GM12878 (cell line): ENCODE measurements around the gene ZNF48. TPM values are rescaled to one million over a fixed set of nuclear protein-coding genes. Genes with fewer than 3 reads are reported as not detected.
A peak's percentile ranks its signal among the peaks of the same experiment; 100 is the strongest.

Source experiments
- ZNF687 ChIP-seq: fragments of 450-650 bp; IDR thresholded peaks from 2 replicates; pipeline ENCODE4 v1.6.1; 2017; ENCODE audit warnings: mild to moderate bottlenecking, moderate library complexity
- polyA plus RNA-seq, 11 experiments: library from polyadenylated mRNA; depleted of rRNA in 4 of 11; unstranded in 6 of 11; stranded (reverse) in 5 of 11; fragments of >200 nt; fragmentation: Nextera tagmentation in 4 of 11; fragmentation: Illumina TruSeq in 1 of 11; extraction: Ambion mirVana in 4 of 11; extraction: Trizol in 1 of 11; gene quantifications; 1 replicate in 1 of 11; 2 replicates in 10 of 11; pipeline versions ENCODE4 v1.2.1 to v1.2.3, GENCODE V29; 2011 to 2016; ENCODE audit warnings: inconsistent platforms in 2 of 11, missing spikeins in 2 of 11, low read depth in 1 of 11
- small RNA-seq: library from RNA; depleted of rRNA; stranded (forward); fragments of <200 nt; gene quantifications from one replicate; pipeline ENCODE3, GENCODE V24; 2014
- total RNA-seq, 4 experiments: library from RNA; depleted of rRNA in 3 of 4; stranded (reverse); fragments of >200 nt in 3 of 4; fragmentation: Illumina TruSeq in 1 of 4; extraction: Trizol in 1 of 4; gene quantifications; 2 replicates each; pipeline versions ENCODE4 v1.2.1 to v1.2.3, GENCODE V29; 2013 to 2021

The ZNF48 gene
- total and polyA plus RNA-seq, 10 of the 15 experiments (the other 5 are each of a cell fraction or from before 2014, with no cell fraction given): 0.14 to 12.0 (median 4.2) TPM

- no peak for TF ChIP-seq ZNF687
Observed at GRCh38 chr16:30449116-30449435, 53.9 kb downstream of the ZNF48 start (continued).

Small RNA genes lying within 50 kb of the gene (small RNA-seq; reads per million reads assigned to genes)
- 0.70 reads per million, percentile 19 among the genes with 10 or more reads in this experiment for gene RF00406

Other genes with a start within 250 kb of the ZNF48 start
Only the 7 nearest of the 19 such genes appear.
- 25.1 and 27.9 TPM in 2 replicates for gene CD2BP2, start 40.1 kb upstream of the ZNF48 start, total RNA-seq (2014; rRNA removed)
- 26.5 and 29.3 TPM in 2 replicates for gene CD2BP2, start 40.1 kb upstream of the ZNF48 start, total RNA-seq (2014; rRNA removed; fragmentation: Illumina TruSeq; extraction: Trizol)
- 47.9 and 52.8 TPM in 2 replicates for gene CD2BP2, start 40.1 kb upstream of the ZNF48 start, total RNA-seq (2021)
- gene CD2BP2, start 40.1 kb upstream of the ZNF48 start, polyA plus RNA-seq (2011; rRNA removed): 36.7 and 46.6 TPM in 2 replicates
- gene CD2BP2, start 40.1 kb upstream of the ZNF48 start, polyA plus RNA-seq (2014; fragmentation: Illumina TruSeq; extraction: Trizol): 26.8 and 33.3 TPM in 2 replicates
- 1 to 10 TPM; 3.3 to 5.5 TPM for gene CD2BP2, start 40.1 kb upstream of the ZNF48 start, polyA plus RNA-seq (2014; fragmentation: Nextera tagmentation; extraction: Ambion mirVana)
- 34.3 and 35.8 TPM in 2 replicates for gene CD2BP2, start 40.1 kb upstream of the ZNF48 start, polyA plus RNA-seq (2014; rRNA removed)
- 10 to 100 TPM; 44.5 to 46.0 TPM for gene CD2BP2, start 40.1 kb upstream of the ZNF48 start, polyA plus RNA-seq (2016; fragmentation: Nextera tagmentation; extraction: Ambion mirVana)
- 19.5 and 25.5 TPM in 2 replicates for gene TBC1D10B, start 24.9 kb upstream of the ZNF48 start, total RNA-seq (2014; rRNA removed)
- gene TBC1D10B, start 24.9 kb upstream of the ZNF48 start, total RNA-seq (2014; rRNA removed; fragmentation: Illumina TruSeq; extraction: Trizol): 11.5 TPM in 2 replicates
- gene TBC1D10B, start 24.9 kb upstream of the ZNF48 start, total RNA-seq (2021): 44.0 and 51.2 TPM in 2 replicates
- 6.4 and 11.4 TPM in 2 replicates for gene TBC1D10B, start 24.9 kb upstream of the ZNF48 start, polyA plus RNA-seq (2011; rRNA removed)
- gene TBC1D10B, start 24.9 kb upstream of the ZNF48 start, polyA plus RNA-seq (2014; fragmentation: Illumina TruSeq; extraction: Trizol): 15.7 and 19.0 TPM in 2 replicates
- gene TBC1D10B, start 24.9 kb upstream of the ZNF48 start, polyA plus RNA-seq (2014; fragmentation: Nextera tagmentation; extraction: Ambion mirVana): 1 to 10 TPM; 2.2 to 4.4 TPM
- gene TBC1D10B, start 24.9 kb upstream of the ZNF48 start, polyA plus RNA-seq (2014; rRNA removed): 26.2 and 30.7 TPM in 2 replicates
- gene TBC1D10B, start 24.9 kb upstream of the ZNF48 start, polyA plus RNA-seq (2016; fragmentation: Nextera tagmentation; extraction: Ambion mirVana): 10 to 100 TPM in 1 of 2 experiments, 1 to 10 TPM in 1; 6.9 to 11.6 TPM
- gene MYL11, start 20.6 kb upstream of the ZNF48 start, total RNA-seq (2014; rRNA removed): not detected in 2 replicates
- gene MYL11, start 20.6 kb upstream of the ZNF48 start, total RNA-seq (2014; rRNA removed; fragmentation: Illumina TruSeq; extraction: Trizol): not detected in 2 replicates
- gene MYL11, start 20.6 kb upstream of the ZNF48 start, total RNA-seq (2021): not detected in 2 replicates
- 0.61 TPM in 1 of 2 replicates, not detected in the other for gene MYL11, start 20.6 kb upstream of the ZNF48 start, polyA plus RNA-seq (2011; rRNA removed)
- 1.2 TPM in 1 of 2 replicates, not detected in the other for gene MYL11, start 20.6 kb upstream of the ZNF48 start, polyA plus RNA-seq (2014; fragmentation: Illumina TruSeq; extraction: Trizol)
- under 1 TPM in 1 of 2 experiments, not detected in 1; 0.79 TPM for gene MYL11, start 20.6 kb upstream of the ZNF48 start, polyA plus RNA-seq (2014; fragmentation: Nextera tagmentation; extraction: Ambion mirVana)
- 0.19 and 2.5 TPM in 2 replicates for gene MYL11, start 20.6 kb upstream of the ZNF48 start, polyA plus RNA-seq (2014; rRNA removed)
- under 1 TPM in 1 of 2 experiments, not detected in 1; 0.33 TPM for gene MYL11, start 20.6 kb upstream of the ZNF48 start, polyA plus RNA-seq (2016; fragmentation: Nextera tagmentation; extraction: Ambion mirVana)
- 85.4 and 89.7 TPM in 2 replicates for gene SEPTIN1, start 12.9 kb upstream of the ZNF48 start, total RNA-seq (2014; rRNA removed)
- 47.7 and 52.6 TPM in 2 replicates for gene SEPTIN1, start 12.9 kb upstream of the ZNF48 start, total RNA-seq (2014; rRNA removed; fragmentation: Illumina TruSeq; extraction: Trizol)
- gene SEPTIN1, start 12.9 kb upstream of the ZNF48 start, total RNA-seq (2021): 124 and 125 TPM in 2 replicates
- gene SEPTIN1, start 12.9 kb upstream of the ZNF48 start, polyA plus RNA-seq (2011; rRNA removed): 42.5 and 62.5 TPM in 2 replicates
- gene SEPTIN1, start 12.9 kb upstream of the ZNF48 start, polyA plus RNA-seq (2014; fragmentation: Illumina TruSeq; extraction: Trizol): 85.0 and 130 TPM in 2 replicates
- 10 to 100 TPM in 1 of 2 experiments, 1 to 10 TPM in 1; 2.8 to 16.0 TPM for gene SEPTIN1, start 12.9 kb upstream of the ZNF48 start, polyA plus RNA-seq (2014; fragmentation: Nextera tagmentation; extraction: Ambion mirVana)
- gene SEPTIN1, start 12.9 kb upstream of the ZNF48 start, polyA plus RNA-seq (2014; rRNA removed): 98.4 and 124 TPM in 2 replicates
- gene SEPTIN1, start 12.9 kb upstream of the ZNF48 start, polyA plus RNA-seq (2016; fragmentation: Nextera tagmentation; extraction: Ambion mirVana): 100 to 1,000 TPM; 147 to 153 TPM
- 4.9 and 6.2 TPM in 2 replicates for gene ZNF771, start 12.2 kb downstream of the ZNF48 start, total RNA-seq (2014; rRNA removed)
- gene ZNF771, start 12.2 kb downstream of the ZNF48 start, total RNA-seq (2014; rRNA removed; fragmentation: Illumina TruSeq; extraction: Trizol): 1.7 and 2.2 TPM in 2 replicates
- gene ZNF771, start 12.2 kb downstream of the ZNF48 start, total RNA-seq (2021): 5.2 and 5.4 TPM in 2 replicates
- gene ZNF771, start 12.2 kb downstream of the ZNF48 start, polyA plus RNA-seq (2011; rRNA removed): 1.9 and 2.3 TPM in 2 replicates
- gene ZNF771, start 12.2 kb downstream of the ZNF48 start, polyA plus RNA-seq (2014; fragmentation: Illumina TruSeq; extraction: Trizol): 0.62 and 1.0 TPM in 2 replicates
- gene ZNF771, start 12.2 kb downstream of the ZNF48 start, polyA plus RNA-seq (2014; fragmentation: Nextera tagmentation; extraction: Ambion mirVana): 1 to 10 TPM in 1 of 2 experiments, under 1 TPM in 1; 0.98 to 2.0 TPM
- 5.1 and 6.9 TPM in 2 replicates for gene ZNF771, start 12.2 kb downstream of the ZNF48 start, polyA plus RNA-seq (2014; rRNA removed)
- 1 to 10 TPM; 5.7 to 7.6 TPM for gene ZNF771, start 12.2 kb downstream of the ZNF48 start, polyA plus RNA-seq (2016; fragmentation: Nextera tagmentation; extraction: Ambion mirVana)
- gene DCTPP1, start 34.6 kb downstream of the ZNF48 start, total RNA-seq (2014; rRNA removed): 82.2 and 93.4 TPM in 2 replicates
- 64.3 and 72.1 TPM in 2 replicates for gene DCTPP1, start 34.6 kb downstream of the ZNF48 start, total RNA-seq (2014; rRNA removed; fragmentation: Illumina TruSeq; extraction: Trizol)
- gene DCTPP1, start 34.6 kb downstream of the ZNF48 start, total RNA-seq (2021): 151 and 157 TPM in 2 replicates
- 142 and 183 TPM in 2 replicates for gene DCTPP1, start 34.6 kb downstream of the ZNF48 start, polyA plus RNA-seq (2011; rRNA removed)
- gene DCTPP1, start 34.6 kb downstream of the ZNF48 start, polyA plus RNA-seq (2014; fragmentation: Illumina TruSeq; extraction: Trizol): 88.1 and 117 TPM in 2 replicates
- 100 to 1,000 TPM in 1 of 2 experiments, 10 to 100 TPM in 1; 76.6 to 162 TPM for gene DCTPP1, start 34.6 kb downstream of the ZNF48 start, polyA plus RNA-seq (2014; fragmentation: Nextera tagmentation; extraction: Ambion mirVana)
- 173 and 179 TPM in 2 replicates for gene DCTPP1, start 34.6 kb downstream of the ZNF48 start, polyA plus RNA-seq (2014; rRNA removed)
- 100 to 1,000 TPM; 255 to 266 TPM for gene DCTPP1, start 34.6 kb downstream of the ZNF48 start, polyA plus RNA-seq (2016; fragmentation: Nextera tagmentation; extraction: Ambion mirVana)
- 33.5 and 40.8 TPM in 2 replicates for gene SEPHS2, start 50.5 kb downstream of the ZNF48 start, total RNA-seq (2014; rRNA removed)
- gene SEPHS2, start 50.5 kb downstream of the ZNF48 start, total RNA-seq (2014; rRNA removed; fragmentation: Illumina TruSeq; extraction: Trizol): 36.3 and 38.9 TPM in 2 replicates
- 85.9 and 86.2 TPM in 2 replicates for gene SEPHS2, start 50.5 kb downstream of the ZNF48 start, total RNA-seq (2021)
- 94.3 and 102 TPM in 2 replicates for gene SEPHS2, start 50.5 kb downstream of the ZNF48 start, polyA plus RNA-seq (2011; rRNA removed)
- gene SEPHS2, start 50.5 kb downstream of the ZNF48 start, polyA plus RNA-seq (2014; fragmentation: Illumina TruSeq; extraction: Trizol): 69.9 and 80.6 TPM in 2 replicates
- 10 to 100 TPM; 21.6 to 37.4 TPM for gene SEPHS2, start 50.5 kb downstream of the ZNF48 start, polyA plus RNA-seq (2014; fragmentation: Nextera tagmentation; extraction: Ambion mirVana)
- gene SEPHS2, start 50.5 kb downstream of the ZNF48 start, polyA plus RNA-seq (2014; rRNA removed): 76.4 and 76.5 TPM in 2 replicates
- 10 to 100 TPM; 75.9 to 99.8 TPM for gene SEPHS2, start 50.5 kb downstream of the ZNF48 start, polyA plus RNA-seq (2016; fragmentation: Nextera tagmentation; extraction: Ambion mirVana)